Muscle of leg (tissue), 11 donors: ENCODE results near the gene PDIK1L. TPM values are rescaled to one million over a fixed set of nuclear protein-coding genes. Genes with fewer than 3 reads are reported as not detected.
A peak's percentile ranks its signal among the peaks of the same experiment; 100 is the strongest.

Source experiments
- DNase-seq: peaks from one replicate; pipeline ENCODE4 v3.0.0; 2013
- H3K27ac ChIP-seq: one replicate; pipeline ENCODE4 v1.5.1; 2013; ENCODE audit warnings: mild to moderate bottlenecking, low read length, control low read depth
- H3K27me3 ChIP-seq: one replicate; pipeline ENCODE4 v1.6.1; 2013; ENCODE audit warnings: low read length; ENCODE audit not compliant: control insufficient read depth, insufficient read depth
- H3K36me3 ChIP-seq: one replicate; pipeline ENCODE4 v1.6.1; 2013; ENCODE audit warnings: low read length; ENCODE audit not compliant: control insufficient read depth, insufficient read depth
- H3K4me1 ChIP-seq: one replicate; pipeline ENCODE4 v1.6.1; 2013; ENCODE audit warnings: low read length; ENCODE audit not compliant: control insufficient read depth, insufficient read depth
- H3K4me3 ChIP-seq: one replicate; pipeline ENCODE4 v1.5.1; 2013; ENCODE audit warnings: low read length, control low read depth
- H3K9me3 ChIP-seq: replicated peaks from 2 replicates; pipeline ENCODE4 v1.6.1; 2013; ENCODE audit warnings: low read depth, low read length; ENCODE audit not compliant: control insufficient read depth
- WGBS: methylation state at CpG from one replicate; pipeline ENCODE4 v1.1.5; 2013; ENCODE audit warnings: missing lambda C conversion rate; ENCODE audit not compliant: insufficient coverage; 5-methylcytosine and 5-hydroxymethylcytosine counted together
- polyA plus RNA-seq, 8 donors: library from polyadenylated mRNA; unstranded; fragments of 120-200 nt; gene quantifications; one replicate each; pipeline versions ENCODE4 v1.2.1 to v1.2.3, GENCODE V29; 2013; ENCODE audit warnings: inconsistent platforms in 1 of 8, low replicate concordance in 1 of 8; ENCODE audit not compliant: insufficient read length in 8 of 8, insufficient read depth in 1 of 8
- total RNA-seq: library from RNA; stranded (reverse); fragments of 120-200 nt; gene quantifications from one replicate; pipeline ENCODE4 v1.2.4, GENCODE V29; 2013

Gene PDIK1L
- total and polyA plus RNA-seq, 9 donors = 5.7 to 9.1 (median 6.6) TPM

GRCh38 chr1:26119892-26120608, 8.4 kb downstream of the PDIK1L start:
- no peaks in the 10 kb centered on the region for H3K9me3 ChIP-seq
- no CpG with 5 or more reads among the region's 9 CpGs for WGBS
- no peak overlapping the region for H3K27ac ChIP-seq
- H3K36me3 ChIP-seq = peaks cover 14% of the 10 kb centered on the region
- DNase-seq = no peak
- no peaks in the 10 kb centered on the region for H3K4me1 ChIP-seq
- no peak overlapping the region for H3K4me3 ChIP-seq
- H3K27me3 ChIP-seq = no peaks in the 10 kb centered on the region

- no peaks in the 10 kb centered on the region for H3K9me3 ChIP-seq
- H3K27me3 ChIP-seq = no peaks in the 10 kb centered on the region
- WGBS = 70% methylated on average over 1 of the region's 8 CpGs
- peaks cover 14% of the 10 kb centered on the region for H3K36me3 ChIP-seq
- no peak overlapping the region for H3K4me3 ChIP-seq
- H3K4me1 ChIP-seq = no peaks in the 10 kb centered on the region
- H3K27ac ChIP-seq = no peak overlapping the region
- peak; percentile 31 for DNase-seq
Observed at GRCh38 chr1:26121854-26122773, 10.5 kb downstream of the PDIK1L start.

GRCh38 chr1:26122988-26123973, 11.7 kb downstream of the PDIK1L start:
- H3K4me1 ChIP-seq = peaks cover 2% of the 10 kb centered on the region
- no CpG with 5 or more reads among the region's 7 CpGs for WGBS
- no peak for DNase-seq
- peaks cover 14% of the 10 kb centered on the region for H3K36me3 ChIP-seq
- H3K4me3 ChIP-seq = no peak overlapping the region
- H3K27me3 ChIP-seq = no peaks in the 10 kb centered on the region
- no peak overlapping the region for H3K27ac ChIP-seq
- no peaks in the 10 kb centered on the region for H3K9me3 ChIP-seq

- no CpG with 5 or more reads among the region's 4 CpGs for WGBS
- Histone ChIP-seq H3K36me3 (peaks cover 11% of the 10 kb centered on the region), H3K4me3 (no peak overlapping the region), H3K9me3 (no peaks in the 10 kb centered on the region), H3K27me3 (no peaks in the 10 kb centered on the region), H3K4me1 (peaks cover 2% of the 10 kb centered on the region), H3K27ac (no peak overlapping the region)
- DNase-seq = no peak
Observed at GRCh38 chr1:26124418-26125331, 13.1 kb downstream of the PDIK1L start.

- no peak overlapping the region for H3K4me3 ChIP-seq
- H3K9me3 ChIP-seq = no peaks in the 10 kb centered on the region
- peaks cover 2% of the 10 kb centered on the region for H3K4me1 ChIP-seq
- DNase-seq = no peak
- no peak overlapping the region for H3K27ac ChIP-seq
- H3K27me3 ChIP-seq = no peaks in the 10 kb centered on the region
- peaks cover 8% of the 10 kb centered on the region for H3K36me3 ChIP-seq
Observed at GRCh38 chr1:26125382-26125781, 13.8 kb downstream of the PDIK1L start.

GRCh38 chr1:26125946-26126320, 14.3 kb downstream of the PDIK1L start:
- peaks cover 2% of the 10 kb centered on the region for H3K4me1 ChIP-seq
- H3K9me3 ChIP-seq = no peaks in the 10 kb centered on the region
- no peak for DNase-seq
- no peak overlapping the region for H3K27ac ChIP-seq
- no peaks in the 10 kb centered on the region for H3K27me3 ChIP-seq
- peaks cover 8% of the 10 kb centered on the region for H3K36me3 ChIP-seq
- no CpG with 5 or more reads among the region's 1 CpG for WGBS
- no peak overlapping the region for H3K4me3 ChIP-seq

- no peaks in the 10 kb centered on the region for H3K9me3 ChIP-seq
- H3K4me3 ChIP-seq = no peak overlapping the region
- WGBS = 80% methylated on average over 3 of the region's 9 CpGs
- H3K27me3 ChIP-seq = no peaks in the 10 kb centered on the region
- DNase-seq = no peak
- no peak overlapping the region for H3K27ac ChIP-seq
- peaks cover 8% of the 10 kb centered on the region for H3K36me3 ChIP-seq
- peaks cover 2% of the 10 kb centered on the region for H3K4me1 ChIP-seq
Observed at GRCh38 chr1:26126321-26127084, 14.9 kb downstream of the PDIK1L start.

GRCh38 chr1:26127235-26128163, 15.9 kb downstream of the PDIK1L start:
- DNase-seq = no peak
- Histone ChIP-seq H3K27ac (no peak overlapping the region), H3K4me3 (no peak overlapping the region), H3K9me3 (no peaks in the 10 kb centered on the region), H3K4me1 (peaks cover 2% of the 10 kb centered on the region), H3K27me3 (no peaks in the 10 kb centered on the region), H3K36me3 (peaks cover 2% of the 10 kb centered on the region)
- WGBS = 29% methylated on average over 9 of the region's 13 CpGs
